IMR-90 (cell line): Measurements from ENCODE around the gene PLB1. TPM values are rescaled to one million over a fixed set of nuclear protein-coding genes. Genes with fewer than 3 reads are reported as not detected.

ENCODE experiments used
- ATAC-seq: fragments of 200-7000 bp; cut with Tn5 transposase; 2 replicates; pipeline ENCODE4 v1.9.1; 2020; ENCODE audit warnings: low read depth, mild to moderate bottlenecking, moderate library complexity
- BruUV-seq: library from RNA; stranded (reverse); fragments of 400-500 nt; replicated peaks from 2 replicates; lab custom pipeline; 2021; lab: Mats Ljungman, UMichigan
- CTCF ChIA-PET: fragments of 300-600 bp; formaldehyde crosslinking; extraction: SDS; loops from one replicate; lab custom pipeline; 2021; ENCODE audit warnings: antibody characterized with exemption; lab: Yijun Ruan, JAX
- POLR2A ChIA-PET: fragments of 300-600 bp; sonication (Branson Sonifier 250); formaldehyde crosslinking; loops from one replicate; lab custom pipeline; 2022; ENCODE audit warnings: antibody characterized with exemption; ENCODE audit not compliant: unreplicated experiment; lab: Charles Lee
- DNase-seq: peaks from one replicate; pipeline ENCODE4 v3.0.0; 2013
- H2AFZ ChIP-seq: replicated peaks from 2 replicates; pipeline ENCODE3; 2013; ENCODE audit warnings: low read length, mild to moderate bottlenecking; ENCODE audit not compliant: poor library complexity
- H2AK5ac ChIP-seq: 2 replicates; pipeline ENCODE4 v1.6.1; 2013; ENCODE audit warnings: low read depth, low read length, inconsistent platforms
- H2AK9ac ChIP-seq: replicated peaks from 2 replicates; pipeline ENCODE3; 2013; ENCODE audit warnings: mild to moderate bottlenecking, low read depth, low read length, moderate library complexity; ENCODE audit not compliant: poor library complexity
- H2BK120ac ChIP-seq: 2 replicates; pipeline ENCODE4 v1.6.1; 2013; ENCODE audit warnings: low read depth, low read length, inconsistent platforms
- H2BK15ac ChIP-seq: 3 replicates; pipeline ENCODE4 v1.6.1; 2013; ENCODE audit warnings: low read depth, low read length, inconsistent platforms
- H2BK20ac ChIP-seq: 2 replicates; pipeline ENCODE4 v1.6.1; 2013; ENCODE audit warnings: low read depth, mild to moderate bottlenecking, inconsistent platforms, low read length, moderate library complexity
- H2BK5ac ChIP-seq: 2 replicates; pipeline ENCODE4 v1.6.1; 2013; ENCODE audit warnings: mild to moderate bottlenecking, low read depth, low read length, inconsistent platforms; ENCODE audit not compliant: poor library complexity, severe bottlenecking
- H3K14ac ChIP-seq: replicated peaks from 2 replicates; pipeline ENCODE4 v1.6.1; 2013; ENCODE audit warnings: low read depth, low read length, inconsistent platforms
- H3K18ac ChIP-seq: 2 replicates; pipeline ENCODE4 v1.6.1; 2013; ENCODE audit warnings: low read depth, low read length, control low read depth
- H3K23ac ChIP-seq: 2 replicates; pipeline ENCODE4 v1.6.1; 2013; ENCODE audit warnings: low read depth, low read length, inconsistent platforms
- H3K27ac ChIP-seq: 2 replicates; pipeline ENCODE4 v1.5.1; 2013; ENCODE audit warnings: mild to moderate bottlenecking, control low read depth, low read length; ENCODE audit not compliant: insufficient read depth
- H3K27me3 ChIP-seq: 2 replicates; pipeline ENCODE4 v1.6.1; 2013; ENCODE audit warnings: low read length; ENCODE audit not compliant: control insufficient read depth, insufficient read depth
- H3K36me3 ChIP-seq: 2 replicates; pipeline ENCODE4 v1.6.1; 2013; ENCODE audit warnings: low read length, mixed read lengths; ENCODE audit not compliant: control insufficient read depth, insufficient read depth
- H3K4ac ChIP-seq: 2 replicates; pipeline ENCODE4 v1.6.1; 2013; ENCODE audit warnings: low read depth, low read length, inconsistent platforms
- H3K4me1 ChIP-seq: 2 replicates; pipeline ENCODE4 v1.6.1; 2013; ENCODE audit warnings: low read length, mixed read lengths; ENCODE audit not compliant: control insufficient read depth, insufficient read depth
- H3K4me2 ChIP-seq: 2 replicates; pipeline ENCODE4 v1.6.1; 2013; ENCODE audit warnings: low read depth, mild to moderate bottlenecking, control low read depth, low read length, moderate library complexity
- H3K4me3 ChIP-seq: 2 replicates; pipeline ENCODE4 v1.5.1; 2013; ENCODE audit warnings: low read depth, mild to moderate bottlenecking, control low read depth, low read length, moderate library complexity; ENCODE audit not compliant: insufficient read depth
- H3K56ac ChIP-seq: 2 replicates; pipeline ENCODE4 v1.6.1; 2013; ENCODE audit warnings: low read length, inconsistent platforms; ENCODE audit not compliant: insufficient read depth; ENCODE audit errors: extremely low read depth
- H3K79me1 ChIP-seq, 2 experiments: 2 replicates each; pipeline ENCODE4 v1.6.1; 2013; ENCODE audit warnings: low read length in 2 of 2, inconsistent platforms in 1 of 2, low read depth in 1 of 2
- H3K9ac ChIP-seq: 2 replicates; pipeline ENCODE4 v1.6.1; 2013; ENCODE audit warnings: low read depth, low read length, control low read depth
- H3K9me1 ChIP-seq: 2 replicates; pipeline ENCODE4 v1.6.1; 2013; ENCODE audit warnings: low read length, inconsistent platforms; ENCODE audit not compliant: insufficient read depth
- H3K9me3 ChIP-seq: 2 replicates; pipeline ENCODE4 v1.6.1; 2013; ENCODE audit warnings: low read length; ENCODE audit not compliant: control insufficient read depth, insufficient read depth
- H4K20me1 ChIP-seq: 2 replicates; pipeline ENCODE4 v1.6.1; 2013; ENCODE audit warnings: low read length, inconsistent platforms; ENCODE audit not compliant: insufficient read depth
- H4K5ac ChIP-seq: 2 replicates; pipeline ENCODE4 v1.6.1; 2013; ENCODE audit warnings: mild to moderate bottlenecking, low read depth, low read length, control low read depth
- H4K8ac ChIP-seq, 2 experiments: 2 replicates each; pipeline ENCODE4 v1.6.1; 2013; ENCODE audit warnings: low read depth in 2 of 2, low read length in 2 of 2, control low read depth in 1 of 2, inconsistent platforms in 1 of 2
- H4K91ac ChIP-seq: 2 replicates; pipeline ENCODE4 v1.6.1; 2013; ENCODE audit warnings: low read depth, low read length, inconsistent platforms; ENCODE audit not compliant: insufficient read depth
- MAFK ChIP-seq: IDR thresholded peaks from 2 replicates; pipeline ENCODE4 v1.6.1; 2012; ENCODE audit warnings: low read depth, low read length, improper control_type of control experiment
- MAZ ChIP-seq: IDR thresholded peaks from 2 replicates; pipeline ENCODE4 v1.6.1; 2012; ENCODE audit warnings: low read depth, mild to moderate bottlenecking, low read length, improper control_type of control experiment, moderate library complexity, borderline replicate concordance
- WGBS, 2 experiments: methylation state at CpG; one replicate each; pipeline versions ENCODE4 v1.1.5 to v1.1.7; 2013; ENCODE audit warnings: missing lambda C conversion rate in 2 of 2; ENCODE audit not compliant: insufficient read length in 1 of 2; ENCODE audit errors: extremely low coverage in 2 of 2; 5-methylcytosine and 5-hydroxymethylcytosine counted together
- dilution Hi-C: fragments of 300-500 bp; cut with HindIII; formaldehyde crosslinking; loops from one replicate; pipeline ENCODE4 v1.14.3; 2018; ENCODE audit warnings: low sequenced_read_pairs; ENCODE audit not compliant: unreplicated experiment
- in situ Hi-C: fragments of 300-500 bp; cut with MboI; formaldehyde crosslinking; loops from 3 replicates; pipeline ENCODE4 v1.14.3; 2019; ENCODE audit warnings: low sequenced_read_pairs, inconsistent platforms, mixed read lengths
- intact Hi-C: fragments of 100-400 bp; cut with micrococcal nuclease; formaldehyde crosslinking; loops from 2 replicates; pipeline ENCODE4 v1.10.0; 2022
- polyA plus RNA-seq, 3 experiments: library from polyadenylated mRNA; depleted of rRNA; stranded (reverse); fragments of >200 nt; gene quantifications; 2 replicates each; pipeline ENCODE4 v1.2.3, GENCODE V29; 2012; ENCODE audit warnings: low replicate concordance in 1 of 3
- total RNA-seq: library from RNA; depleted of rRNA; stranded (reverse); fragments of >200 nt; gene quantifications from 2 replicates; pipeline ENCODE4 v1.2.3, GENCODE V29; 2012

Gene PLB1
- total and polyA plus RNA-seq, 2 of the 4 experiments (the other 2 are of a cell fraction): 0.74 to 0.90 TPM

DNA sequence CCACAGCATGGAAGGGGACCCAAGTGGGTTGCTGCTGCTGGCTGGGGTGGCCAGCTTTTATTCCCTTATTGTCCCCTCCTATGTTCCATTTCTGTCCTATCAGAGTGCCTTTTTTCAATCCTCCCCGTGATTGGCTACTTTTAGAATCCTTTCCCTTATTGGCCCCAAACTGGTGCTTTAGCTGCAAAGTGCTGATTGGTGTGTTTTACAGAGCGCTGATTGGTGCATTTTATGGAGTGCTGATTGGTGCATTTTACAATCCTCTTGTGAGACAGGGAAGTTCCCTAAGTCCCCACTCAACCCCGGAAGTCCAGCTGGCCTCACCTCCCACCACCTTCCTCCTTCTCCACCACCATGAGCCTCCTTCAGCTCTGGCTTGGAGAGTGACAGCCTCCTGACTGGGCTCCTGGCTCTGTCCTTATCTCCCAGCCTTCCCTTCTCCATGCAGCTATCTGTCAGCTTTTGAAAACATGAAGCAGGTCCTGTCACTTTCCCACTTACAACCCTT lies 20.7 kb upstream of the PLB1 start:
- Histone ChIP-seq H4K91ac (no peak overlapping the region), H3K36me3 (no peaks in the 10 kb centered on the region), H3K4ac (no peak overlapping the region), H3K9me3 (0 out of 2 replicates have a peak, but pooled peaks cover 2% of the 10 kb centered on the region), H3K9ac (no peak overlapping the region), H3K4me3 (no peak overlapping the region), H3K79me1 (no peaks in the 10 kb centered on the region), H4K5ac (no peak overlapping the region), H3K27ac (no peak overlapping the region), H2BK15ac (no peak overlapping the region), H2AK5ac (no peak overlapping the region), H3K4me2 (no peak overlapping the region), H4K20me1 (no peaks in the 10 kb centered on the region), H3K27me3 (peaks cover 16% of the 10 kb centered on the region), H3K18ac (no peak overlapping the region), H2BK120ac (no peak overlapping the region), H3K9me1 (no peaks in the 10 kb centered on the region), H3K4me1 (no peaks in the 10 kb centered on the region), H2AK9ac (no peak overlapping the region), H2AFZ (no peak overlapping the region), H3K56ac (no peak overlapping the region), H2BK20ac (no peak overlapping the region), H3K23ac (no peak overlapping the region), H3K14ac (no peak overlapping the region), H2BK5ac (no peak overlapping the region), H4K8ac (no peak overlapping the region)
- in situ Hi-C loops: no loop called here
- BruUV-seq: no TSS peak
- 67% methylated on average over 1 of the region's 3 CpGs; no CpG with 5 or more reads in 1 of the 2 experiments for WGBS, 2 experiments
- ATAC-seq (no peak), DNase-seq (no peak)
- no peak for TF ChIP-seq MAZ
- peak; percentile 52 for TF ChIP-seq MAFK
- dilution Hi-C loops: no loop called here
- CTCF ChIA-PET: no interaction called here
- POLR2A ChIA-PET: no interaction called here
- intact Hi-C loops: no loop called here
